ENCODE data around the gene TLR7.

The TLR7 gene

DNA sequence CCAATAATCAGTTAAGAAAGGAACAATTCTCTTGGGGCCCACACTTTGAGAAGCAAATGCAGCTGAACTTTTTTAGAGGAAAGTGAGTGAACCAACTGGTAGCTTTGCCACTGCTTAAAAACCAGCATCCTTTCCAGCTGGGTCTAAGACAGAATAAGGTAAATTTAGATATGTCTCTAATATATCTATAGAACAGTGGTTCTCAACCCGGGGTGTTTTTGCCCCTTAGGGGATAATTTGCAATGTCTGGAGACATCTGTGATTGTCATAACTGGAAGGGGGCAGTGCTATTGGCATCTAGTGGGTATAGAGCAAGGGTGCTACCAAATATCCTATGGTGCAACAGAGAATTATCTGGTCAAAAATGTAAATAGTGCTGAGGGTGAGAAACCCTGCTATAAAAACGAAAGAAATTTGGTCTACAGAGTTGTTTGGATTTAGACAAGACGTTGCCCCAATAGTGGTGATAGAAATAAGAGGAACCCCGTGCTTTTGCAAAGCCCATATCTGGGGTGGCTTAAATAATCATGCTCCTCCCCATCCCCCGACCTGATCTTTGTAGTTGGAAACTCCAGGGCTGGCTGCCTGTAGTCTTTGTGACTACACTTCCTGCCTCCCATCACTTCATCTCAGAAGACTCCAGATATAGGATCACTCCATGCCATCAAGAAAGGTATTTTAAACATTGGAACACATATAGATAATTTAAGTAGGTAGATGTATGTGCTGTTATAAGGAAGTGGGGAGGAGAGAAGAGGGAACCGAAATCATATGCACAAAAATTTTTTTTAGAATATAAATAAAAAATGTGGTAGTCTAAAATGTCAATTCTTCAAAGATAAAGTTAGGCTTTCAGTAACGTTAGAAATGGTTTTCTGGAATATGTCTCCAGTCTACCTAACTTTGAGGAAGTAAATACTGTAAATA lies at the start of gene TLR7:
TLR7 (plus strand) TSS at position 622 of the 927 bp plus-strand sequence. CDS start 507 bp downstream, outside the sequence.
- DNase-seq, result no peak

- DNase-seq, result no peak
Observed at GRCh38 chrX:12817528-12817927, 49.3 kb upstream of the TLR7 start.

DNA sequence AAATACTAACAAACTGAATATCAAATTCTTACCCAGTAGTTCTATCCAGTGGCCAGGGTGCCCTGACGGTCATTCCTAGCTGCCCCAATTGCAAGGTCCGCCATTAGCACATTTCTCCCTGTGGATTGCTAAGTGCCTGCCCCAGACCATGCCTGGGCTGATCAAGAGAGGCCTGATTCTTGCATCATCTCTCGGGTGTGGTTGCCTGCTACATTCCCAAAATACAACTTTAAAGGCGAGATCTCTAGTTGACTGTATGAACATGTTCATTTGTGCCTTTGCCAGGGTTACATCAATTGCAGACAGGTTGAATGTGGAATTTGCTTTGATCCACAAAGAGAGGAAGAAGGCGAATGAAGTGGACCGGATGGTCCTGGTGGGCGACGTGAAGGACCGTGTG lies 47.6 kb upstream of the TLR7 start:
- no peak for DNase-seq

DNA sequence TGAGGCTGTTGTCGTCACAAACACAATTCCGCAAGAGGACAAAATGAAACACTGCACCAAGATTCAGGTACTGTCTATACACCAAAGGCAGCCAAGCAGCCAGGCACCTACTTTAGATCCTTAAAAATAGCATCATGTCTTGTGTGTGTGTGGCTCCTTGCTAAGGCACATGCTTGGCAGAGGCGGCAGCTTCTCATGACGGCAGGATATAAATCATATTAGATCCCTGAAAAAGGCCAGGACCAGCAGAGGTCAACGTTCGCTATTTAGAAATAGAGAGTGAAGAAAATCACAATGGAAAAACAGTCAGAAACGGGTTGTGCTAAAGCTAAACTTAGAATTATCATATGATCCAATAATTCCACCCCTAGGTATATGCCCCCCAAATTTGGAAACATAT lies 46.1 kb upstream of the TLR7 start:
- DNase-seq, result no peak

DNA sequence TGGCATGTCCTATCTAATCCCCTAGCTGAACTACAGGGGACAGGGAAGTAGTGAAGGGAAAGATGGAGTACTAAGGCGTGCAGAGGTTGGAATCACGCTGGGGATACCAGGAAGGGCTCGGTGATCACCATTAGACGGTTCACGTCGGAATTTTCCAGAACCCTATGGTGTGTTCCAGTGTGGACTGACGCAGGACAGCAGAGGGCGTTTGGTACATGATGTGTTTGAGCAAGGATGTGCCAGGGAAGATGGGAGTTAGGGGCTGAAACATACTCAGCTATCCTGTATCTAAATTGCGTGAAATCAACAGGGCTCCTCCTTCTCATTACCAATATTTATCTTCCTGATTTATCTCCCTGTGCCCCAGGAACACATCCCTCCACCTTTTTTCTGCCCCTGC lies 41.9 kb upstream of the TLR7 start:
- DNase-seq, result no peak

- DNase-seq, result no peak
Observed at GRCh38 chrX:12825801-12826200, 41.1 kb upstream of the TLR7 start.

DNA sequence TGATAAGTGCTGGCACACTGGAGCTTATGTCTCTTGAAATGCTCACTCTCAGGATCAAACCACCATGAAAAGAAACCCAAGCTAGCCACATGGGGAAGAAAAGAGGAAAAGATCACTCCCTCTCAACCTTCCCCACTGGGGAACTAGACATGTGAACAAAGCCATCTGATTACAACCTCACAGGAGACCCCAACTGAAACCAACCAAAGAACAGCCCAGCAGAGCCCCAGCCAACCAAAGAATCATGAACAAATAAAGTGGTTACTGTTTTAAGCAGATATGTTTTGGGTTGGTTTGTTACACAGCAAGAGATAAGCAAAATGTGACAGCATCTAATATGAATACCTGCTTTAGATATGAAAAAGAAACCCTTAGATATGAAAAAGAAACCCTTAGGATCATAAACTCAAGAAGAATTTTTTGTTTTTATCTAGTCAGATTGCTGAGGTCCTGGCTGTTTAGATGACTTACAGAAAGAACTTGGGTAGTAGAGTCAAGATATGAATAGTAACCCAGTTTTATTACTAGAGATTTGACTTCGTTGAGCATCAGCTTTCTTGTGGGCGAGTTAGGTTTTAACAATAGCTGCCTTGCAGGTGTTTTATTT lies 23.7 kb upstream of the TLR7 start:
- DNase-seq, result no peak

DNA sequence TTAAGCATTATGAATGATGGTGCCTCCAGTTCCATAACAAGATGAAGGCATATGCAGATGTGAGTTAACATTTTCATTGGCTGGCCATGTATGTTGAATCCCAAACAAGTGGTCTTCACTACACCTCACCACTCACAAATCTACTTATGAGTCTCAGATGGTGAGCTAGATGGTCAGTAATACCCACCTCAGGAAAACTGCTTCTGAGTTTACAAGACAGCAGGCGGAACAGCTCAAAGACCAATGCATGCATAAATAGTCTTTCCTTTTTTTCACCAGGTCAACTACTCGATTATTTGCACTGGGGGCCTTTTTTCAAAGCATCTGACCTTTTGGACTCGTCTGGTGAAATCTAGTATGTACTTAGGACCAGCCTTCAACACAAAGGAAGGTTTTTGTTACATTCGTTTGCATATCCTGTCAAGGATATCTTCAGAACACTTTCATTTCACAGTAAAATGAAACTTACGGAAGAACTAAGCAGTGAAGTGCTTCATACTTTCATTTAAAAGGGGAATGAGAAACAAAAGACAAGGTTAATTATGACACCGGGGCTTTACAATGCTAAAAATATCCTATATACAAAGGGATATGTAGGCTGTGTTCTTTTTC lies 23.1 kb upstream of the TLR7 start:
- DNase-seq, result no peak

- no peak for DNase-seq
Observed at GRCh38 chrX:12844319-12844718, 22.6 kb upstream of the TLR7 start.

GRCh38 chrX:12865359-12865758 lies 1.5 kb upstream of the TLR7 start:
- DNase-seq, result no peak

GRCh38 chrX:12867685-12868084 lies 813 bp downstream of the TLR7 start:
- DNase-seq, result no peak

DNA sequence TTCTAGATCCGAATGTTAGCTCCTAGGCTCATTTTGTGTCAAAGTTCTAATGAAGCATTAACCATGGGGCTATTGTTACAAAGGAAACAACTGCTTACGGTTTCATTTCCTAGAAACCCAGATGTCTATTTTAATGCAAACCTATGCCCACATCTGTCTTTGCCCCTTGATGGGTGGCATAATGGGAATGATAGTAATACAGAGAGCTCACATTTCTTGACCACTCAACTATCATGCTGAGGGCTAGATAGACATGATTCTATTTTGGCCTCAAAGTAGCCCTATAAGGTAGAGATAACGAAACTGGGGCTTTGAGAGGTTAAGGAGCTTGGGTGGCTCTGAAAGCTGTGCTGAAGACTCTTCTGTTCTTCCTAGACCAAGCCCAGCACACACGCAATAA lies 1.9 kb downstream of the TLR7 start:
- no peak for DNase-seq

- no peak for DNase-seq
Observed at GRCh38 chrX:12871257-12871656, 4.4 kb downstream of the TLR7 start.

DNA sequence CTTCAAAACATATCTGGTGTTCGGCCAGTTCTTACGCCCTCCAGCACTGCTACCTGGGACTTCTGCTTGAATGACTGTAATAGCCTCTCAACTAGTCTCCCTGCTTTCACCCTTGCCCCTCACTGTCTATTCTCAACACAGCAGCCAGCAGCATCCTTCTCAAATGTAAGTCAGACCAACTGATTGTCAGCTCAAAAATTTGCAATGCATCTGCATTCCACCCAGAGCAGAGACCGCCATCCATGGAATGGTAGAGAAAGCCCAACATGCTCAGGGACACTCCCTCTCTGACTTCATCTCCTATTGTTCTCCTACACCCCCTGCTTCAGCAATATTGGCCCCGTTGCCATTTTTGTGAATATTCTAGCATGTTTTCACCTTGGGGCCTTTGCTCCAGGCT lies 5.9 kb downstream of the TLR7 start:
- no peak for DNase-seq

- DNase-seq, result no peak
Observed at GRCh38 chrX:12874581-12874980, 7.7 kb downstream of the TLR7 start.

- no peak for DNase-seq
Observed at GRCh38 chrX:12877386-12877785, 10.5 kb downstream of the TLR7 start.

- no peak for DNase-seq
Observed at GRCh38 chrX:12878536-12878935, 11.7 kb downstream of the TLR7 start.

GRCh38 chrX:12881914-12882313 lies 15.0 kb downstream of the TLR7 start:
- no peak for DNase-seq

GRCh38 chrX:12885508-12885907 lies 18.6 kb downstream of the TLR7 start:
- DNase-seq, result peak; percentile 51

GRCh38 chrX:12886545-12886944 lies 19.7 kb downstream of the TLR7 start:
- no peak for DNase-seq

DNA sequence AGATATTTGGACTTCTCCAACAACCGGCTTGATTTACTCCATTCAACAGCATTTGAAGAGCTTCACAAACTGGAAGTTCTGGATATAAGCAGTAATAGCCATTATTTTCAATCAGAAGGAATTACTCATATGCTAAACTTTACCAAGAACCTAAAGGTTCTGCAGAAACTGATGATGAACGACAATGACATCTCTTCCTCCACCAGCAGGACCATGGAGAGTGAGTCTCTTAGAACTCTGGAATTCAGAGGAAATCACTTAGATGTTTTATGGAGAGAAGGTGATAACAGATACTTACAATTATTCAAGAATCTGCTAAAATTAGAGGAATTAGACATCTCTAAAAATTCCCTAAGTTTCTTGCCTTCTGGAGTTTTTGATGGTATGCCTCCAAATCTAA lies 20.3 kb downstream of the TLR7 start:
- no peak for DNase-seq

DNA sequence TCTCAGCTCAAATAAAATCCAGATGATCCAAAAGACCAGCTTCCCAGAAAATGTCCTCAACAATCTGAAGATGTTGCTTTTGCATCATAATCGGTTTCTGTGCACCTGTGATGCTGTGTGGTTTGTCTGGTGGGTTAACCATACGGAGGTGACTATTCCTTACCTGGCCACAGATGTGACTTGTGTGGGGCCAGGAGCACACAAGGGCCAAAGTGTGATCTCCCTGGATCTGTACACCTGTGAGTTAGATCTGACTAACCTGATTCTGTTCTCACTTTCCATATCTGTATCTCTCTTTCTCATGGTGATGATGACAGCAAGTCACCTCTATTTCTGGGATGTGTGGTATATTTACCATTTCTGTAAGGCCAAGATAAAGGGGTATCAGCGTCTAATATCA lies 20.9 kb downstream of the TLR7 start:
- DNase-seq, result no peak

DNA sequence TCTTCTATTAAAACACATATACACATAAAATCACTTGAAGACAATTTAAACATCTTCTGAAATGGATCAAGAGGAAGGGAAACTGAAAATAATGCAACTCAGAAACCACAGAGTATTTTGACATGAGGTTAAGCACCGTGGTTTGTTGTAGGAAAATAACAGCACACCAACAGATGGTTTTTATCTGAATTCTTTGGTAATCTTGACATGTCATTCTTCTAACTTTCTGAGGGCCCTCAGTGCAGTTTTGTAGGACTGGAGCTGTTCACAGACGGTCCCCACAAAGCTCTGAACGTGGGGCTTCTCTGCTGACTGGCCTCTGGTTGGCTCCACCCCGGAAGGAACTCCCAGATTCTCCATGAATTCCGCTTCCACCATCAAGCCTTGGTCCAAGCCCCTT lies 23.6 kb downstream of the TLR7 start:
- DNase-seq, result no peak

DNA sequence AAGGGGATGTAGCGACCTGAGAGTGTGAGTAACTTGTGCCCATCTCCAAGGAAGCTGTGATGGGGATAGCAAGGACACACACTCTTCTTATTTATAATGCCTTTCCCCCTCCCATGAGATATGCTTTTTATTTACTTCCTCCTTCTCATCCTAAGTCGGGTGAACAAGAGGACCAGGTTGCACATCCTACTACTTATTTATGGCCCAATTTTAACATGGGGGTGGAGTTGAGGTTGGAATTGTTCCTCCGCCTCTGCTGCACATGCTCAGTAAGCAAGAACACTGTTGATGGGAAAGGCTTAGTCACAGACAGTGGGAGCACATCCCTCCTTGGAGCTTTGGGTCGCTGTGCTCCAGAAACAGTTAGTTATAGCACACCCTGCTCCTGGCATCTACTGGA lies 24.3 kb downstream of the TLR7 start:
- no peak for DNase-seq
